Vagina (tissue), 2 donors: ENCODE results near the gene QRICH2.

Experiments used
- CTCF ChIP-seq, 3 experiments: fragments of 450-650 bp in 2 of 3; fragments of 200-600 bp in 1 of 3; sonication (generic) in 1 of 3; IDR thresholded peaks; one replicate each; pipeline ENCODE4 v1.5.1; 2017 to 2019; ENCODE audit warnings: antibody characterized with exemption in 3 of 3, mild to moderate bottlenecking in 2 of 3, moderate library complexity in 2 of 3
- POLR2AphosphoS5 ChIP-seq, 2 donors: sonication (generic); formaldehyde crosslinking; IDR thresholded peaks; one replicate each; pipeline ENCODE4 v1.9.0; 2017; ENCODE audit warnings: antibody characterized with exemption in 2 of 2, mild to moderate bottlenecking in 2 of 2, low read depth in 1 of 2; ENCODE audit not compliant: insufficient read depth in 1 of 2

- no peak for TF ChIP-seq POLR2AphosphoS5 (IDR thresholded peaks at IDR 0.05; ENCODE audit: insufficient read depth in 1 of 2, low read depth in 1 of 2)
- TF ChIP-seq CTCF (IDR thresholded peaks at IDR 0.05): no peak
Measured at GRCh38 chr17:76307299-76307965, 644 bp downstream of the QRICH2 start.
